ENCODE data around the gene PCDH9. TPM values are rescaled to one million over a fixed set of nuclear protein-coding genes. Genes with fewer than 3 reads are reported as not detected.

The PCDH9 gene
- total RNA-seq, 2 donors from 2014 or later: 0.44 to 1.0 TPM

- H3K4me3 ChIP-seq: no peak overlapping the region
- TF ChIP-seq, protein P1, sequence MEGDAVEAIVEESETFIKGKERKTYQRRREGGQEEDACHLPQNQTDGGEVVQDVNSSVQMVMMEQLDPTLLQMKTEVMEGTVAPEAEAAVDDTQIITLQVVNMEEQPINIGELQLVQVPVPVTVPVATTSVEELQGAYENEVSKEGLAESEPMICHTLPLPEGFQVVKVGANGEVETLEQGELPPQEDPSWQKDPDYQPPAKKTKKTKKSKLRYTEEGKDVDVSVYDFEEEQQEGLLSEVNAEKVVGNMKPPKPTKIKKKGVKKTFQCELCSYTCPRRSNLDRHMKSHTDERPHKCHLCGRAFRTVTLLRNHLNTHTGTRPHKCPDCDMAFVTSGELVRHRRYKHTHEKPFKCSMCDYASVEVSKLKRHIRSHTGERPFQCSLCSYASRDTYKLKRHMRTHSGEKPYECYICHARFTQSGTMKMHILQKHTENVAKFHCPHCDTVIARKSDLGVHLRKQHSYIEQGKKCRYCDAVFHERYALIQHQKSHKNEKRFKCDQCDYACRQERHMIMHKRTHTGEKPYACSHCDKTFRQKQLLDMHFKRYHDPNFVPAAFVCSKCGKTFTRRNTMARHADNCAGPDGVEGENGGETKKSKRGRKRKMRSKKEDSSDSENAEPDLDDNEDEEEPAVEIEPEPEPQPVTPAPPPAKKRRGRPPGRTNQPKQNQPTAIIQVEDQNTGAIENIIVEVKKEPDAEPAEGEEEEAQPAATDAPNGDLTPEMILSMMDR (IDR thresholded peaks at IDR 0.05): no peak
- H3K27ac ChIP-seq: no peak overlapping the region
- H3K9me3 ChIP-seq: no peaks in the 10 kb centered on the region
- no peak overlapping the region for H3K9ac ChIP-seq (ENCODE audit: low read depth in 2 of 2, low read length in 2 of 2)
- no peaks in the 10 kb centered on the region for H3K36me3 ChIP-seq
- H3K4me1 ChIP-seq: no peaks in the 10 kb centered on the region
- no peaks in the 10 kb centered on the region for H3K27me3 ChIP-seq
- no peak for DNase-seq
- intact Hi-C loops (cut with DNase I): no loop called here
Observed at GRCh38 chr13:67033170-67033569, 197.0 kb downstream of the PCDH9 start.

DNA sequence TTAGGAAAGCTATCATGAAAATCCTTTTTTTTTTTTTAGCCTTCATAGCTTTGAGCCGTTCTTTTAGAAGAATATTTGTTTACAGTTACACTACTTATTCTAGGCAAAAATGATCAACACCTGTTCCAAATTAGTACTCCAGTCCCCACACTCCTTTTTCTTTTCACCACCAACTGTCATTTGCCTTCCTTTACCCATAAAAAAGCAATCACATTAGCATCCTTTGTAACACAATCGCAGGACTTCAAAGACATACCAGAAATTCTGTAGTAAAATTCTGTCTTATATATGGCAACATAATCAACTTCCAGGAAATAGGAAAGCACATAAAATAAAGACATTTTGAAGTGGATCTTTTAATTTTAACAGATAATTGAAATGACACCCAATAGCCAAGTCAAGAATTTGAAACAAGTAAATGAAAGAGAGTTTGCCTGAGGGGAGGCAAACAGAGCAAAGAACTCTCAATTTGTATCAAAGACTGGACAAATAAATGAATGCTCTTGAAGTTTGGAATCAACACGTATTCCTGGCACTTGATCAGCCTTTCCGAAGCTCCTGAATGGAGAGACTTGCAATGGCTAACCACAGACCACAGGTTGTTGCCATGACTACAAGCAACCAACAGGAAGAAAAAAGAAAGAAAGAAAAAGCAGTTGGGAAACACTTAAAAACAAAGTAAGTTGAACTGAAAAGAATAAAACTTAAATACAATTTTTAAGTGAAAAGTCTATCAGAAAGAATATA, 206.8 kb downstream of the PCDH9 start:
- no peak overlapping the region for H3K4me3 ChIP-seq
- no peaks in the 10 kb centered on the region for H3K9me3 ChIP-seq
- TF ChIP-seq, protein P1 (IDR thresholded peaks at IDR 0.05): no peak
- no peak overlapping the region for H3K9ac ChIP-seq (ENCODE audit: low read depth in 2 of 2, low read length in 2 of 2)
- no peaks in the 10 kb centered on the region for H3K27me3 ChIP-seq
- no peak overlapping the region for H3K27ac ChIP-seq
- intact Hi-C loops (cut with DNase I): no loop called here
- DNase-seq: no peak
- H3K4me1 ChIP-seq: no peaks in the 10 kb centered on the region
- H3K36me3 ChIP-seq: no peaks in the 10 kb centered on the region

- intact Hi-C loops (cut with DNase I): no loop called here
- H3K9ac ChIP-seq (ENCODE audit: low read depth in 2 of 2, low read length in 2 of 2): no peak overlapping the region
- H3K27ac ChIP-seq: no peak overlapping the region
- no peaks in the 10 kb centered on the region for H3K9me3 ChIP-seq
- no peaks in the 10 kb centered on the region for H3K36me3 ChIP-seq
- H3K4me1 ChIP-seq: no peaks in the 10 kb centered on the region
- TF ChIP-seq, protein P1 (IDR thresholded peaks at IDR 0.05): no peak
- no peak for DNase-seq
- no peaks in the 10 kb centered on the region for H3K27me3 ChIP-seq
- no peak overlapping the region for H3K4me3 ChIP-seq
Observed at GRCh38 chr13:67018775-67019174, 211.4 kb downstream of the PCDH9 start.

GRCh38 chr13:67017276-67017675, 212.9 kb downstream of the PCDH9 start:
- H3K4me3 ChIP-seq: no peak overlapping the region
- H3K27ac ChIP-seq: no peak overlapping the region
- TF ChIP-seq, protein P1 (IDR thresholded peaks at IDR 0.05): no peak
- no peak for DNase-seq
- H3K4me1 ChIP-seq: no peaks in the 10 kb centered on the region
- no peak overlapping the region for H3K9ac ChIP-seq (ENCODE audit: low read depth in 2 of 2, low read length in 2 of 2)
- H3K27me3 ChIP-seq: no peaks in the 10 kb centered on the region
- no peaks in the 10 kb centered on the region for H3K9me3 ChIP-seq
- intact Hi-C loops (cut with DNase I): no loop called here
- H3K36me3 ChIP-seq: no peaks in the 10 kb centered on the region

- TF ChIP-seq, protein P1 (IDR thresholded peaks at IDR 0.05): no peak
- H3K27ac ChIP-seq: no peak overlapping the region
- DNase-seq: no peak
- H3K36me3 ChIP-seq: no peaks in the 10 kb centered on the region
- no peak overlapping the region for H3K4me3 ChIP-seq
- no peaks in the 10 kb centered on the region for H3K27me3 ChIP-seq
- no peaks in the 10 kb centered on the region for H3K9me3 ChIP-seq
- H3K9ac ChIP-seq (ENCODE audit: low read depth in 2 of 2, low read length in 2 of 2): no peak overlapping the region
- intact Hi-C loops (cut with DNase I): no loop called here
- H3K4me1 ChIP-seq: no peaks in the 10 kb centered on the region
Observed at GRCh38 chr13:67015976-67016600, 214.0 kb downstream of the PCDH9 start.
